CD4-positive, alpha-beta T cell treated with Interleukin-6 for 4 hours (primary cell): Measurements from ENCODE around the gene RBAK.
"Not testable (repeated sequence)": the region's sequence is repeated elsewhere in the genome, so short reads cannot be mapped to it uniquely, and the experiment has no call there.

Experiments
- DNase-seq: peaks from one replicate; pipeline ENCODE4 v3.0.0-alpha.2; 2020; ENCODE audit warnings: mixed read lengths

Gene RBAK

GRCh38 chr7:5051731-5052130 is 6.1 kb downstream of the RBAK start:
- not testable (repeated sequence) for DNase-seq

GRCh38 chr7:5053175-5053574 is 7.5 kb downstream of the RBAK start:
- DNase-seq: no peak

GRCh38 chr7:5063698-5064097 is 18.0 kb downstream of the RBAK start:
- DNase-seq: no peak

GRCh38 chr7:5064391-5065106 is 18.9 kb downstream of the RBAK start:
- no peak for DNase-seq

GRCh38 chr7:5065107-5065407 is 19.4 kb downstream of the RBAK start:
- DNase-seq: no peak

- no peak for DNase-seq
Observed at GRCh38 chr7:5068521-5068920, 22.9 kb downstream of the RBAK start.

- DNase-seq: no peak
Observed at GRCh38 chr7:5070206-5070605, 24.5 kb downstream of the RBAK start.

GRCh38 chr7:5075187-5075586 is 29.5 kb downstream of the RBAK start:
- DNase-seq: not testable (repeated sequence)

- DNase-seq: no peak
Observed at GRCh38 chr7:5077740-5078139, 32.1 kb downstream of the RBAK start.

- DNase-seq: no peak
Observed at GRCh38 chr7:5082806-5083205, 37.1 kb downstream of the RBAK start.

- DNase-seq: no peak
Observed at GRCh38 chr7:5083311-5083711, 37.7 kb downstream of the RBAK start.

- DNase-seq: no peak
Observed at GRCh38 chr7:5086256-5086655, 40.6 kb downstream of the RBAK start.

- DNase-seq: not testable (repeated sequence)
Observed at GRCh38 chr7:5088228-5088833, 42.7 kb downstream of the RBAK start.

GRCh38 chr7:5088906-5089305 is 43.2 kb downstream of the RBAK start:
- DNase-seq: no peak

- no peak for DNase-seq
Observed at GRCh38 chr7:5093948-5094347, 48.3 kb downstream of the RBAK start.

GRCh38 chr7:5094641-5095040 is 49.0 kb downstream of the RBAK start:
- DNase-seq: no peak

GRCh38 chr7:5116359-5116758 is 70.7 kb downstream of the RBAK start:
- no peak for DNase-seq

- no peak for DNase-seq
Observed at GRCh38 chr7:5117095-5117970, 71.7 kb downstream of the RBAK start.
